NCI-H1092 (cell line): Measurements from ENCODE around the gene SBF1.

Experiments
- DNase-seq: peaks from one replicate; lab custom pipeline; 2025; lab: John Stamatoyannopoulos, UW

The SBF1 gene

DNA sequence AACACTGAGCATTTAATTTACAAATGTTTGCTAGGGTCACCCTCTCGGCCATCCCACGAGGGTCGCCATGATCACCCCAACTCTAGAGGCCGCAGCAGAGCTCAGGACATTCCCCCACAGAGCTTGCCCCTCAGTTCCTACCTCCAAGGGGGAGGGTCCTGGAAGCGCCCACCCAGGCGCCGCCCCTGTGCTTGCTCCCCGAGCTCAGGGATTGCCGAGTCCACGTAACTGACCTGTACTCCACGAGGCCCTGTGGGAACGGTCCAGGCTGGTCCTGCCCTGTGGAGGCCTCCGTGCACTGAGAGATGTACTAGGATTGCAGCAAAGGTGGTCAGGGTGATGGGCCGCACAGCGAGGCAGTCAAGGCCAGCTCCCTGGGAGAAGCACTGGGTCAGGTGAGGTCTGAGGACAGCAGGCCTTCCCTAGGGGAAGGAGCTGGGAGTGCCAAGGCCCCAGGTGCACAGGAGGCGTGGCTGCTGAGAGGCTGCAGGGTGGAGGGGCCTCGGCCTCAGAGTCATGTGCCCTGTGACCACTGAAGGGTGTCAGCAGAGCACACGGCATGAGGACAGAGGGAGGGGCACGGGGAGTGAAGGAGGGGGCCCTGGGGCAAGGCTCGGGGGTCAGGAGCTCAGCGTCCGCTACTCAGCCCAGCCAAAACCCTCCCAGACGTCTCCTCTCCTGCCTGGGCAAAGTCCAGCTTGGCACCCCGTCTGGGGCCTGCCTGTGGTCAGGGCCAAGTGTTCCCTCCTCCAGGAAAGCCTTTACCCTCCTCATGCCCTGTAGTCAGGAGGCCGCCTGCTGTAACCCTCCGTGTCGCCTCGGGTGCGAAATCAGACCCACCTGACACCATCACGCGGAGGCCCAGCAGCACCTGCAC, 9.4 kb upstream of the SBF1 start:
- DNase-seq: no peak

DNA sequence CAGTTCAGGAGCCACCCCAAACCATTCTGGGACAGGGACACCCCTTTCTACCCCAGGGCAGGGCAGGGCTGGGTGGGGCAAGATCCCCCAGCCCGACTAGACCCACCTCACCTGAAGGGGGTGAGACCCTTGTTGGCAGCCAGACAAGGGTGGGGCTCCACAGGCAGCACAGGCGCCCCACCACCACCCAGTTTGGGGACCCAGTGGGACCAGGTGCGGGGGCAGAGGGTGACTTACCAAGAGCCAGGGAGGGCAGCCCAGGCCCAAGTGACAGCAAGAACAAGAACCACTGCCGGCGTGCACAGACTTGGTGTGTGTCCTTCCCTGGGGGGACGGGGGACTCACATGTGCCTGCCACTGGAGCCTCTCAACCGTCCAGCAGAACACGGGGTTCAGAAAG, 8.7 kb upstream of the SBF1 start:
- DNase-seq: no peak

DNA sequence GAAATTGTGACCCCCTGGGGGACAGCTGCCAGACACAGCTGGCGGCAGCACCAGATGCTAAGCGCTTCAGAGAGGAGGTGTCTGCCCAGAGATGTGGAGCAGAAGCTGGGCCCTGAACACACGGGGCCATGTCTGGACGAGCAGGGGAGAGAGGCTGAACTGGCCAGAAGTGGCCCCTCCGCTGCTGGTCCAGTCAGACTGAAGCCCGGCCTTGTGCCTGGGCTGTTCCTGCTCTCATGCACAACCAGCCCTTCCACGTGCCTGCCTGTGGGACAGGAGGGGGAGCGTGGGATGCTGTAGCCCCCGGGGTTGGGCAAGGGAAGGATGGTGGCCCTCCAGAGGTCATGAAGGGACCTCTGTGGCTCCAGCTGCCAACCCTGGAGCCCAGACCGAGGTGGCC, 8.3 kb upstream of the SBF1 start:
- DNase-seq: no peak

DNA sequence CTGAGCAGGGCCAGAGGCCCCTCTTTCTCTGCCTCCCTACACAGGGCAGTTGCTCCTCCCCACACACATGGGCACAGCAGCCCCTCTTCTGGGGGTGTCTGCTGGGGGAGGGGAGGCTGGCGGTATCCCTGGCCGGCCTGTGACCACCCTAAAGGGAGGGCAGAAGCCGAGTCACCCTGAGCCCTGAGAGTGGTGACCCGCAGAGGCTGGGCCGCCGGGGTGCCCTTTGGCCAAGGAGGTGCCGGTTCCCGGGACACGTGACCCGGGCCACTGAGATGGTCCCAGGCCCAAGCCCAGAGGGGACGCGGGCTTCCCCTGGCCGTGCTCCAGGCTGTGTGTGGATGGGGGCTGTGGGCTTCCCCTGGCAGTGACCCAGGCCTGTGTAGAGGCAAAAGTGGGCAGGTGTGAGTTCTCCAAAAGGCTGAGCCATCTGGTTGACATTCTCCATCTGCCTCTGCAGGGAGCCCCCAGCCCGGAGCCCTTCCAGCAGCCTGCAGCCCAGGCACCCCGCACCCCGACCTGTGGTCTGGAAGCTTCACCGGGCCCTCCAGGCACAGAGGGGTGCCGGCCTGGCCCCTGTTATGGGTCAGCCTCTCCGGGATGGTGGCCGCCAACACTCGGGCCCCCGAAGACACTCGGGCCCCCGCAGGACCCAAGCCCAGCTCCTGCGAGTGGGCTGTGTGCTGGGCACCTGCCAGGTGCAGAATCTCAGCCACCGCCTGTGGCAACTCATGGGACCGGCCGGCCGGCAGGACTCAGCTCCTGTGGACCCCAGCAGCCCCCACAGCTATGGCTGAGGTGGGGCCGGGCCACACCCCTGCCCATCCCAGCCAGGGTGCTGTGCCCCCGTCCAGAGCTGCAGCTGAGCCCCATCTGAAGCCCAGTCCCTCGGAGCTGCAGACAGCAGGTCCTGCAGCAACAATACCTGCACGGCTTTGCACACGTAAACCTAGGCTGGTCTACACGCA, 7.6 kb upstream of the SBF1 start:
- DNase-seq: no peak

DNA sequence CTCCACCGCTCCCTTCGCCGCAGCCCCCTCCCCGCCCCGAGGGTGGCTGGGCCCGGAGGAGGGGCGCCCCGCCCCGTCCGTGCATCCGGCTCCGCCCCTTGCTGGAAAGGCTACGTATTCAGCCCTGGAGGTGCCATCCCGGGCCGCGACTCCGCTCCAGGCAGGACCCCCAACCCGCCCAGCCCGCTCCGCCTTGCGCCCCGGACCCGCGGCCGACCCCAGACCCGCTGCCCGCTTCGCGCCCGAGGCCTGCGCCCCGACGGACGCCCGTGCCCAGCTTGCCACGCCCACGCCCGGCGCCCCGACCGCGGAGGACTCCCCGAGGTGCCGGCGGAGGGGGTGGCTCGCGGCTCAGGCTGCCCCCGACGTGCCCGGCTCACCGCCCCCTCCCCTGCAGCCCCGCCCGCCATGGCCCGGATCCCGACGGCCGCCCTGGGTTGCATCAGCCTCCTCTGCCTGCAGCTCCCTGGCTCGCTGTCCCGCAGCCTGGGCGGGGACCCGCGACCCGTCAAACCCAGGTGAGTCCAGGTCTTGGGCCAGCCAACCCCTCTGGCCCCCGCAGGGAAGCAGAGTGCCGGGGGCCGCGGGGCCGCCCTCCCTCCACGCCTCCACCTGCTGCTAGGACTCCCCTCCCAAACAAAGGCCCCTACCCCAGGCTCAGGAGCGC, 6.7 kb upstream of the SBF1 start, which contains the start of gene ADM2:
Gene ADM2, plus strand, starts transcription at position 104 of the 667 bp plus-strand sequence. Its CDS starts 305 bp downstream, at position 409.
- DNase-seq: no peak

DNA sequence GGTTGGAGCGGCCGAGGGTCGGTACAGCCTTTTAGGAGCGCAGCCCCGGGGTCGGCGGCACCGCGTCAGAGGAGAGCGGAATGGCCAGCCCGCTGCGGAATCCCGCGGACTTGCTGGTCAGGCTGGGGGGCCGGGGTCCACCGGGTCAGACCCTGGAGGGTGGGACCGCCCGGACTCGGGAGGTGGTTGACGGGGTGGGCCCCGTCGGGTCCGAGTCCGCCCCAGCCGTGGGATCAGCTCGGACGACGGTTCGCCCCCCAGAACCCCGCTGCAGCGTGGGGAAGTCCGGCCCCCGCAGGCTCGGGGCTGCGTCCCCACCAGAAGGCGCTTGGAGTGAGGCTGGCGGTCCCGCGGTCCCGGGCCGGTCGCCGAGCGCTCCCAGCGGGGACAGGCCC, 6.2 kb upstream of the SBF1 start:
- DNase-seq: no peak

DNA sequence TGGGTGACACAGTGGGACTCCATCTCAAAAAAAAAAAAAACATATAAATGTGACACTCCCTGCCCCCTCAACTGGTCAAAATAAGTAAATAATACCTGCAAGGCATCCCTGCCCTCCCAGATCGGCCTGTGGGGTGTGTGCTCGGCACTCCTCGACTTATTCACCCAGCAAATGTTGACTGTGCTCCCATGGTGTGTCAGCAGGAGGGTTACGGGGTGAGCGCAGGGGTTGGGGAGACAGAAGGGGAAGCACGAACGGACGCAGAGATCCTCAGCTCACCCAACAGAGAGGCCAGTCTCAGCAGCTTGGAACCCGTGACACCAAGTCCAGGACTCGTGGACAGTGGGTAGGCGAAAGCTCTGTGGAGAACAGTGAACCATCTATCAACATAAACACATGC, 4.9 kb upstream of the SBF1 start:
- DNase-seq: no peak

DNA sequence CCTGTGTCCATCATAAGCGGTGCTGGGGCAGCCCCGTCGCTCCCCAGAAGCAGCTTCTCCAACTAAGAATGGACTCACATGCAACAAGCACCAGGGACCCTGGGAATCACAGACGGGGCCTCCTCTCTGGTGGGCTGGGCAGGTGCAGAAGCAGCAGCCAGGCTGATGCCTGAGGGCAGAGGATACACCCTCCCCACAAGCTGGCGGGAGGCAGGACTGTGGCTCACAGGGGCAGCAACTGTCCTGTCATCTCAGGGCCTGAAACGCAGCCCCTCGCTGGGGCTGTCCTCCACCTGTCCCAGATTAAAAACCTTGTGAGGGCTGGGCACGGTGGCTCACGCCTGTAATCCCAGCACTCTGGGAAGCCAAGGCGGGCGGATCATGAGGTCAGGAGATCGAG, 3.1 kb upstream of the SBF1 start:
- no peak for DNase-seq

DNA sequence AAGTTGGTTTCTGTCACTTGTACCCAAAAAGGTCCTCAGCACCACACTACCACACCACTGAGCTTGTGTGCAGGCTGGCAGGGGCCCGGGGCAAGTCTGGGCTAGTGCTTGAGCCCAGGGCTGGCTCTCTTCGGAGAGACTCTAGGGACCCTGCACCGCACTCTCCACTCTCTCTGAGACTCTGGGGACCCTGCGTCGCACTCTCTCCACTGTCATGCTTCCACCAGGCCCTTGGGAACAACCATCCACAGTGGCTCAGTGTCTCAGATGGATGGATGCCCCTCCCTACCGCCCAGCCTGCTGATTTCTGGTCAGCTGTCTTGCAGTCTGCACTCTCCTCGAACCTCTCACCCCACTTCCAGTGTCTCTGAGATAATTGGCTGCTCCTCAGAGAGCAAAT, 2.0 kb upstream of the SBF1 start:
- DNase-seq: no peak

DNA sequence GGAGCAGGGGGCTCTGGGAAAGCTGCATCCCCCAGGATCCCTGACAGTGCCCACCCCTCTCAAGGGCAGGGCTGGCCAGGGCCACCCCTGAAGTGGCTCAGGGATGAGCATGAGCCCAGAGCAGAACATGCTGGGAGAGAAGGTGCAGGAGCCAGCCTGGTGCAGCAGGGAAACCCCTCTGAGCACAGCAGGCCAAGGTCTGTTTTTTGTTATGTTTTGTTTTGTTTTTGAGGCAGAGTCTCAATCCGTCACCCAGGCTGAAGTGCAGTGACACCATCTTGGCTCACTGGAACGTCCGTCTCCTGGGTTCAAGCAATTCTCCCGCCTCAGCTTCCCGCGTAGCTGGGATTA, 792 bp upstream of the SBF1 start:
- DNase-seq: no peak

DNA sequence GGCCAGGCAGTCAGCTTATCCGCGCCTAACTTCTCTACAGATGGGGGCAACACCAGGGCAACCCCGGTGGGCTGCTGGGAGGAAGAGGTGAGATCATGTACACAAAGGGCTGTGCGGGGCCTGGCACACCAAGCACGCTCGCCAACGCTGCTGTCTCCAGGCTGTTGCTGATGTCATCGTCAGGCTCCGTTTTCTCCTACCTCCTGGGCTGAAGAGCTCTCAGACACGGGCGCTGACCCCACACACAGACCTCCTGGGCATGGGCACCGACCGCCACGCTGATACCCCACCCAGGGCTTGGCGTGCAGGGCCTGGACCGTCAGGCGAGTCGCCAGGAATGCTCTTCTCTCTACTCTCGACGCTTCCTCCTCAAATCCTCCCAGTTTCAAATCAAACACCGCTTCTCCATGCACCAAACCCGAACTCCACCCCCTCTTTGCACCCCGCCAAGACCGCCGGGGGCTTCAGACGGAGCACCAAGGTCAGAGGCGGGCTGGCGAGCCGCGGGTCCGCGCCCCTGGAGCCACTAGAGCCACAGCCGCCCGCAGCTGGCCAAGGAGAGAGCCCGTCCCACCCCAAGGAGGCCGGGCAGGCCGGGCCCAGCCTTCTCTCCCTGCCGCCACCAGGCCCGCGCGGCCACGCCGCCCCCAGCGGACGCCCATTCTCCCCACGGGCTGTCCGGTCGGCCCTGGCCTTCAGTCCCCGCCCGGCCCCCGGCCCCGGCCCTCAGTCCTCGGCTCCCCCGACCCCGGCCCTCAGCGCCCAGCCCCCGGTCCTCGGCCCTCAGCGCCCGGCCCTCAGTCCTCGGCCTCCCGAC, 772 bp downstream of the SBF1 start:
- DNase-seq: no peak

DNA sequence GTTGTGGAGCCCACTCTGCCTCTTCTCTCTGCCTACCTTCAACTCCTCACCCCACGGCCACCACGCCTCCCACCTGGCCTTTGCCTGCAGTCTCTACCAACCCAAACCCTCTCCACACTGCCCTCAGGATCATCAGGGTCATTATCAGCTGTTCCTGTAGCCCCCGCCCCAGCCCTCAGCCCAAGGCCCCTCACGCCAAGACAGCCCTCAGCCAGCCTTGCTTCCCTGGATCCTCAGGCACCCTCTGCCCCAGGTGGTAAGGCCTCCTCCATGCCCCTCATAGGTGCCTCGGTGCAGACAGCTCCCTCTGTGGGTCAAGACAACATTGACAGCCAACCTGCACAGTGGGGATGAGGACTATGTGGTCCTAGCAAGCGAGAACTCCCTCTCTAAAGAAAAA, 1.7 kb downstream of the SBF1 start:
- no peak for DNase-seq

DNA sequence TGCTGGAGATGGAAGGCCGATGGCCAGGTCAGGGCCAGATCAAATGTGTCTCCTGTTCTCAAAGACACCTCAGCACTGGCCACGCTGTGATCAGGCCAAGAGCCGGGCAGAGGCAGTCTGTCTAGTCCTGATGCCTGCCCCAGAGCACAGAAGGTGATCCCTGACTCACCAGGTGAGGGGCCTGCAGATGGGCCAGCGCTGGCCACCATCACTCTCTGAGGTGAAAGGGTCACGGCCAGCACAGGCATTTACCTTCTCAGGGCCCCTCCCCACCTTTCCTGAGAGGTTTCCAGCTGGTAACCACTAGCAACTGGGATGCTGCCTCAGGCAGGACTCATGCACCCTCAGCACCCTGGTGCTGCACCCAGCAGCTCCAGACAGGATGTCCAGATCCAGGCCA, 2.9 kb downstream of the SBF1 start:
- DNase-seq: no peak

DNA sequence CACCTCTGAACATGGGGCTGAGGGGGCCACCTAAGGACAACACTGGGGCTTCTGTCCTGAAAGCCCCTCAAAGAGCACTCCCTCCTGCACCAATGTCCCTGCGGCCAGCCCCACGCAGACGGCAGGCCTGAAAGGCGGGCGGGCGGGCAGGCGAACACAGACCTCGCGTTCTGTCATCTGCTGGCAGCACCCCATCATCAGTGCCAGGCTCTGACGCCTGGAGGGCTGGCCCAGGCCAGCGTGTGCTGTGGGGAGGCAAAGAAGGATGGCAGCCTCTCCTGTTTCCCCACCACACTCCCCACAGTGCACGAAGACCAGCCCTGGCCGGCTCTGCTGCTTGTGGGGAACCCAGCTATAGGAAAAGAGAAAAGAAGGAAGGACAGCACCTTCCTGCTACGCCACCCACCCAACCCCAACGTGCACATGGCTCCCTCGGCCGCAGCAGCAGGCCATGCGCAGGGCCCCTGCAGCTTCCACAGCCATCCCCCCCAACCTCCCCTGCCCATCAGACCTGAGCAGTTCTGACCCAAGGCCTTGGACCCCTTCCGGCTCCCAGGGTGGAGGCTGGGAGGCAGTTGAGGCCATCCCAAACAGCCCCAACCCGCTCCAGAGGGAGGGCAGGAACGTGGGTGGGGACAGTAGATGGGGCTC, 3.5 kb downstream of the SBF1 start:
- DNase-seq: no peak

DNA sequence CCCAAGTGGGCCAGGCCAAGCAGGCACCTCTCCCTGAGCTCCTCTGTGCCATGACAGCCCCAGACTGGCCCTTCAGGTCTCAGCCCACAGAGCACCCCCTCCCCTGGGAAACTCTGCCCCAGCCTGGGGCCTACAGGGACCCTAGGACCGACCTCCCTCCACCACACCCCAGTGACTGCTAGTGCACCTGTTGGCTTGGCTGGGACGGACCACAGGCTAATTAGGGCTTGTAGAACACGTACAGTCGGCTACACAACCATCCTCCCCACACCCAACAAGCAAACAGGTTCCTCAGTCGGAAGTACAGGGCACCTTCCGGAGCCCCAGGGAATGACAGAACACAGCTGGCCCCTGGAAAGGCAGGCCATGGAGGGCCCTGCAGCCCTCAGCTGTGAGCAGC, 4.3 kb downstream of the SBF1 start:
- DNase-seq: no peak

DNA sequence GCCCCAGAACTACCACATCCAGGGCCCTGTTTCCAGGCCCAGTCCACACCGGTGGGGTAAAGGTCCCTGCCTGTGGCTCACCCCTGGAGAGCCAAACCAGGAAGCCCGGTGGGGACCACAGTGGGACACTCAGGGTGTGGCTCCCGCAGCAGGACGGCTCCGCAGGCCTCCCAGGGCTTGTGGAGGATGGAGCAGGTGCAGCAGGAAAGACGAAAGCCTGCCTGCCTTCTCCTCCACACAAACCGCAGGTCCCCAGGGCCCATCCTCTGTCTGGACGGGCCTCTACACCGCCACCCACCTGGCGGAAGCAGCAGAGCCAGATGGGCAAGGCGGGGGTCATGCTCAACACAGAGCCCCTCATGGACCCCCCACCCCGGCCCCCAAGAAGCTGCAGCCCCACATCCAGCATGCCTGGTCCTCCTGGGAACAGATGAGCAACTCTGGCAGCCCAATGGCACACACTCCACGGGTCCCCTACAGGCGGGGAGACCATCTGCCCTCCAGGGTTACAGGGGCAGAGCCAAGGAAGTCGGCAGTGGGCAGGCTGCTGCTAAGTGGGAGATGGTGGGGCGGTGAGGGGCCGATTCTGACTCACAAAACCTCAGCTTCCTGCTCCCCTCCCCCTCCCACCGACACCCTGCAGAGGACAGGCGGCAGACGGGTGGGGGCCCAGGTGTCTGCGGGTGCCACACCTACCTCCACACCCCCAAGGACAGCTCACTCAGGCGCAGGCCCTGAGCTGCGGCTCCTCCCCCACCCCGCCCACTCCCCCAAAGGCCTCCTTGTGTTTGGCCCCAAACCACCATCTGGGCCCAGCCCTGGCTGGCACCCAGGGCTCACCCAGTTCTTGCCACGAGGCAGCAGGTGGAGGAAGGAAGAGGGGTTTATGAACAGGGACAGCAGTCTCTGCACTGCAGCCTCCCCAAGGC, 5.2 kb downstream of the SBF1 start:
- DNase-seq: no peak

DNA sequence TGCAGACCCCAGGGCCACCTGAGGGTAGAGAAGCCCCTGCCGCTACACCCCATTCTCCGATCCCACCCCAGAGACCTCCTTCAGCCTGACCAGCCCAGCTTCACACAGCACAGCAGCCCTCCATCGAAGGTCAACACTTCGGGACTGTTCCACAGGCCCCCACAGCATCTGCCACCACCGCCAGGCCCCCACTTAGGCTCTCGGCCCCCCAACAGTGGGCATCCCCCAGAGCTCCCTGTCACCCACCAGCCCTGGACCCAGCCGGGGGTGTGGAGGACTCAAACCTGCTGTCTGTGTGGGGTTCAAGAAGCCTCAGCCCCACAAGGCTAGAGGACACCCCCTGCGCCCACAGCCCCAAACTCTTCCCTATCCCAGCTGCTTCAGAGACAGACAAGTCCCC, 6.2 kb downstream of the SBF1 start:
- DNase-seq: no peak

DNA sequence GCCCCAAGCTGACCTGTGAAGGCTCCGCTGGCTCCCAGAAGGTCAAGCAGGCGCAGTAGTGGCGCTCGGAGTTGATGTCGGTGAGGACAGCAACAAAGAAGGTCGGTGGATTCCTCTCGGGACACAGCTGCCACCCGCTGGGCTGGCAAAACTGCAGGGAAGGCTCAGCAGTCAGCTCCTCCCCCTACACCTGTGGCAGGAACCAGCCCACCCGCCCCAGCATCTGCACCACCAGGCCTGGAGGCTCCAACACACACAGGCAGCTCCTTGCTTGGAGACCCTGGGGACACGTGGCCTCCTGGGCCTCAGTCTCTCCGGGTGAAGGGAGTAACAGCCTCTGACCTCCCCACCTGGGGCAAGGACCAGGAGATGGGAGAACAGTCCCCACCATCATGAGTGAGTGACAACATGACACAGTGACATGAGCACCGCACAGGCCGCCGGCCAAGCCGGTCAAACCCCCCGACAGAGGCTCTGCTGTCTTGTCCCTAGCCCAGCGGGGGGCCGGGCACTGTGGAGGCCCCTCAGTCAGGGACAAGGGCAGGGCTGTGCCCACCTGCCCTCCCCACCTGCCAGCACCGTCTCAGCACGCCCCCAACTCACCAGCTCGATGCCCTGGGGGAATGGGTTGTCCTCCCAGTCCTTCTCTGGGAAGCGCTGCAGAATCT, 6.9 kb downstream of the SBF1 start:
- DNase-seq: no peak

DNA sequence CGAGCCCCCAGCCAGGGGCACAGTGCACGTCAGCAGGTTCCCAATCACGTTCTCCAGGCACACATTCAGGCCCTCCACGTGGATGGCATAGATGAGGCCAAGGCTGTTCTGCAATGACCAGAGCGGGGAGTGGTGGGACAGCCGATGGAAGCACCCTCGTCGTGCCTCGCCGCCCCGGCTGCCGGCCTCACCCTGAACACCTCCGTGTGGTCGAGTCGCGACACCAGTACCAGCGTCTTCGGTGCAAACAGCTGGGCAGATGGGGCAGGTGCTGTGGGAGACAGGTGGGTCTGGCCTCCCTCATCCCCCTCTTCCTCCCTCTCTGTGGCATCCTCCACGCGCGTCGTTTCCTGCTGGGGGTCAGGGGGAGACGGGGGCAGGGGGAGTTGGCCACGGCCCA, 7.5 kb downstream of the SBF1 start:
- no peak for DNase-seq
